ENCODE data around the gene PPL. TPM values are rescaled to one million over a fixed set of nuclear protein-coding genes. Genes with fewer than 3 reads are reported as not detected.

Gene PPL
- total and polyA plus RNA-seq, 2 of the 8 experiments (the other 6 are each of a cell fraction or from before 2014, with no cell fraction given) = 11.3 to 29.5 TPM

- peak; percentile 43; the same call in 1 of the 2 replicates for TF ChIP-seq YY1 (IDR thresholded peaks at IDR 0.05; ENCODE audit: low read depth, low read length)
- no peak for TF ChIP-seq BCL11A (IDR thresholded peaks at IDR 0.05; ENCODE audit: low read depth in 2 of 2, low read length in 2 of 2)
- TF ChIP-seq CTBP2 (IDR thresholded peaks at IDR 0.05; ENCODE audit: borderline replicate concordance, insufficient read depth, insufficient read length, low read length) = no peak
- TF ChIP-seq BACH1 (IDR thresholded peaks at IDR 0.05; ENCODE audit: low read length) = peak; percentile 78
- TF ChIP-seq JUN (IDR thresholded peaks at IDR 0.05; ENCODE audit: low read depth, low read length) = peak; percentile 86
Observed at GRCh38 chr16:4944333-4945281, 7.7 kb upstream of the PPL start (continued).

Measured in H1 (cell line).